ENCODE measurements around the gene ATN1. TPM values are rescaled to one million over a fixed set of nuclear protein-coding genes. Genes with fewer than 3 reads are reported as not detected.

The ATN1 gene
- total and polyA plus RNA-seq, 2 of the 8 experiments (the other 6 are each of a cell fraction or from before 2014, with no cell fraction given), result 20.6 to 73.4 TPM

DNA sequence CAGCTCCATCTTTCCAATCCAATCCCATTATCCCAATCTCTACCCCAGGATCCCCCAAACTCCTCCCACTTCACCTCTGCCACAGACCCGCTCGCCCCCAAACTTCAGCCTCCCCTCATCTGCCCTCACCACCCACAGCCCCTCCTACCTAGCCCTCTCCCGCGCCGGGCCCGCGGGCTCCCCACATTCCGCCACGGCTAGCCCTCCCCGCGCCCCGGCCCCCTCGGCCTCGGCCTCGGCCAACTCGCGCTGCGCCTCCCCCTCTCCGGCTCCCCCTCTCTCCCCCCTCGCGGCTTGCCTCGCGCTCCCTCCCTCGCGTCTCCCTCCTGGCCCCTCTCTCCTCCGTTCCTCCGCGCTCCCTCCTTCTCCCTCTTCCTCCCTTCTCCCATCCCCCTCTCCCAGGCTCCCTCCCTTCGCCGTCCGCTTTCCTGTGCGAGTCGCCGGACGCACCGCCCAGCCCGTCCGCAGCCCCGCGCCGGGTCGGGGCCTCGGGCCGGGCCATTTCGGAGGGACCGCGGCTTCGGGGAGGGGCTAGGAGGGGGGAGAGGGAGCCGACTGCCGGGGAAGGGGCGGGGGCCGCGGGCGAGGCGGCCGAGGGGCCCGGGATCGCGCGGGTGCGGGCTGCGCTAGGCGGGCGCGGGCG, at the start of gene ATN1 (continued):
- TF ChIP-seq RFX5 (IDR thresholded peaks at IDR 0.05; ENCODE audit: borderline replicate concordance, low read depth, low read length), result no peak
- TF ChIP-seq SIRT6 (IDR thresholded peaks at IDR 0.05; ENCODE audit: low read length), result no peak
- TF ChIP-seq, protein P1, sequence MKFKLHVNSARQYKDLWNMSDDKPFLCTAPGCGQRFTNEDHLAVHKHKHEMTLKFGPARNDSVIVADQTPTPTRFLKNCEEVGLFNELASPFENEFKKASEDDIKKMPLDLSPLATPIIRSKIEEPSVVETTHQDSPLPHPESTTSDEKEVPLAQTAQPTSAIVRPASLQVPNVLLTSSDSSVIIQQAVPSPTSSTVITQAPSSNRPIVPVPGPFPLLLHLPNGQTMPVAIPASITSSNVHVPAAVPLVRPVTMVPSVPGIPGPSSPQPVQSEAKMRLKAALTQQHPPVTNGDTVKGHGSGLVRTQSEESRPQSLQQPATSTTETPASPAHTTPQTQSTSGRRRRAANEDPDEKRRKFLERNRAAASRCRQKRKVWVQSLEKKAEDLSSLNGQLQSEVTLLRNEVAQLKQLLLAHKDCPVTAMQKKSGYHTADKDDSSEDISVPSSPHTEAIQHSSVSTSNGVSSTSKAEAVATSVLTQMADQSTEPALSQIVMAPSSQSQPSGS (IDR thresholded peaks at IDR 0.05; ENCODE audit: low read length), result no peak
- TF ChIP-seq, protein P2, sequence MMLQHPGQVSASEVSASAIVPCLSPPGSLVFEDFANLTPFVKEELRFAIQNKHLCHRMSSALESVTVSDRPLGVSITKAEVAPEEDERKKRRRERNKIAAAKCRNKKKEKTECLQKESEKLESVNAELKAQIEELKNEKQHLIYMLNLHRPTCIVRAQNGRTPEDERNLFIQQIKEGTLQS (IDR thresholded peaks at IDR 0.05; ENCODE audit: insufficient read depth, low read depth, low read length), result no peak
- no peak for TF ChIP-seq SP2 (IDR thresholded peaks at IDR 0.05; ENCODE audit: low read length)
- no peak for TF ChIP-seq TCF12 (IDR thresholded peaks at IDR 0.05; ENCODE audit: low read depth, low read length)
- peak; percentile 98 for TF ChIP-seq CTBP2 (IDR thresholded peaks at IDR 0.05; ENCODE audit: borderline replicate concordance, insufficient read depth, insufficient read length, low read length)
- no peak for TF ChIP-seq MAFK (IDR thresholded peaks at IDR 0.05; ENCODE audit: low read depth, low read length)
- TF ChIP-seq, protein P3, sequence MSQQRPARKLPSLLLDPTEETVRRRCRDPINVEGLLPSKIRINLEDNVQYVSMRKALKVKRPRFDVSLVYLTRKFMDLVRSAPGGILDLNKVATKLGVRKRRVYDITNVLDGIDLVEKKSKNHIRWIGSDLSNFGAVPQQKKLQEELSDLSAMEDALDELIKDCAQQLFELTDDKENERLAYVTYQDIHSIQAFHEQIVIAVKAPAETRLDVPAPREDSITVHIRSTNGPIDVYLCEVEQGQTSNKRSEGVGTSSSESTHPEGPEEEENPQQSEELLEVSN (IDR thresholded peaks at IDR 0.05), result no peak
- no peak for TF ChIP-seq ZNF274 (IDR thresholded peaks at IDR 0.05; ENCODE audit: borderline replicate concordance, extremely low read depth, low read length)
- peak; percentile 57 to 72; a peak in 2 of 4 replicates for TF ChIP-seq HDAC2 (IDR thresholded peaks at IDR 0.05; ENCODE audit: borderline replicate concordance in 1 of 2, low read depth in 2 of 2, low read length in 2 of 2)
- TF ChIP-seq TBP (IDR thresholded peaks at IDR 0.05; ENCODE audit: low read depth, low read length), result no peak
- peak; percentile 81 to 91; a peak in 2 of 4 replicates for TF ChIP-seq SIN3A (conservative IDR thresholded peaks at IDR 0.05 in 1 of 2, IDR thresholded peaks at IDR 0.05 in 1 of 2; ENCODE audit: low read depth in 1 of 2, low read length in 2 of 2)
- peak; percentile 58; the same call in 1 of the 2 replicates for TF ChIP-seq SUZ12 (IDR thresholded peaks at IDR 0.05; ENCODE audit: low read length)
- TF ChIP-seq, protein P4, sequence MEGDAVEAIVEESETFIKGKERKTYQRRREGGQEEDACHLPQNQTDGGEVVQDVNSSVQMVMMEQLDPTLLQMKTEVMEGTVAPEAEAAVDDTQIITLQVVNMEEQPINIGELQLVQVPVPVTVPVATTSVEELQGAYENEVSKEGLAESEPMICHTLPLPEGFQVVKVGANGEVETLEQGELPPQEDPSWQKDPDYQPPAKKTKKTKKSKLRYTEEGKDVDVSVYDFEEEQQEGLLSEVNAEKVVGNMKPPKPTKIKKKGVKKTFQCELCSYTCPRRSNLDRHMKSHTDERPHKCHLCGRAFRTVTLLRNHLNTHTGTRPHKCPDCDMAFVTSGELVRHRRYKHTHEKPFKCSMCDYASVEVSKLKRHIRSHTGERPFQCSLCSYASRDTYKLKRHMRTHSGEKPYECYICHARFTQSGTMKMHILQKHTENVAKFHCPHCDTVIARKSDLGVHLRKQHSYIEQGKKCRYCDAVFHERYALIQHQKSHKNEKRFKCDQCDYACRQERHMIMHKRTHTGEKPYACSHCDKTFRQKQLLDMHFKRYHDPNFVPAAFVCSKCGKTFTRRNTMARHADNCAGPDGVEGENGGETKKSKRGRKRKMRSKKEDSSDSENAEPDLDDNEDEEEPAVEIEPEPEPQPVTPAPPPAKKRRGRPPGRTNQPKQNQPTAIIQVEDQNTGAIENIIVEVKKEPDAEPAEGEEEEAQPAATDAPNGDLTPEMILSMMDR (IDR thresholded peaks at IDR 0.05; ENCODE audit: control extremely low read depth in 1 of 3, insufficient read depth in 1 of 3, low read depth in 1 of 3, low read length in 3 of 3), result no peak
- TF ChIP-seq RBBP5 (IDR thresholded peaks at IDR 0.05; ENCODE audit: borderline replicate concordance, low read depth, low read length), result peak; percentile 90
- no peak for TF ChIP-seq SRF (IDR thresholded peaks at IDR 0.05; ENCODE audit: low read depth, low read length)

All from H1 (cell line).